GM18511 (cell line): ENCODE results near the gene IFNGR2.
"Not testable (repeated sequence)": the region's sequence is repeated elsewhere in the genome, so short reads cannot be mapped to it uniquely, and the experiment has no call there.

Source experiments
- ATAC-seq: cut with Tn5 transposase; IDR thresholded peaks from one replicate; pipeline ENCODE4 v1.9.1; 2021; ENCODE audit warnings: mild to moderate bottlenecking, moderate library complexity; ENCODE audit not compliant: unreplicated experiment

IFNGR2 gene

GRCh38 chr21:33403128-33403785 lies at the start of gene IFNGR2:
Gene IFNGR2, plus strand, starts transcription at chr21:33403413. Its CDS starts 131 bp downstream, at chr21:33403544.
- peak; percentile 46 for ATAC-seq

GRCh38 chr21:33355355-33355754 lies 47.9 kb upstream of the IFNGR2 start:
- ATAC-seq = no peak

- ATAC-seq = no peak
These were observed 47.2 kb upstream of the IFNGR2 start for GRCh38 chr21:33355996-33356395.

- ATAC-seq = no peak
These were observed 46.0 kb upstream of the IFNGR2 start for GRCh38 chr21:33357177-33357576.

GRCh38 chr21:33359446-33359845 lies 43.8 kb upstream of the IFNGR2 start:
- ATAC-seq = no peak

- ATAC-seq = no peak
These were observed 42.9 kb upstream of the IFNGR2 start for GRCh38 chr21:33360281-33360680.

- peak; percentile 85 for ATAC-seq
These were observed 42.2 kb upstream of the IFNGR2 start for GRCh38 chr21:33360881-33361602.

GRCh38 chr21:33362044-33362555 lies 41.1 kb upstream of the IFNGR2 start:
- ATAC-seq = no peak

GRCh38 chr21:33363911-33364609 lies 39.2 kb upstream of the IFNGR2 start:
- ATAC-seq = not testable (repeated sequence)

- no peak for ATAC-seq
These were observed 38.4 kb upstream of the IFNGR2 start for GRCh38 chr21:33364830-33365229.

- ATAC-seq = no peak
These were observed 35.8 kb upstream of the IFNGR2 start for GRCh38 chr21:33367309-33367973.

- no peak for ATAC-seq
These were observed 35.1 kb upstream of the IFNGR2 start for GRCh38 chr21:33368124-33368523.

GRCh38 chr21:33368576-33368975 lies 34.6 kb upstream of the IFNGR2 start:
- no peak for ATAC-seq

GRCh38 chr21:33369586-33369985 lies 33.6 kb upstream of the IFNGR2 start:
- ATAC-seq = no peak

GRCh38 chr21:33370305-33370704 lies 32.9 kb upstream of the IFNGR2 start:
- no peak for ATAC-seq

- ATAC-seq = no peak
These were observed 31.8 kb upstream of the IFNGR2 start for GRCh38 chr21:33371366-33371765.

- no peak for ATAC-seq
These were observed 30.6 kb upstream of the IFNGR2 start for GRCh38 chr21:33372582-33372981.

- ATAC-seq = no peak
These were observed 29.8 kb upstream of the IFNGR2 start for GRCh38 chr21:33373451-33373850.

- no peak for ATAC-seq
These were observed 29.1 kb upstream of the IFNGR2 start for GRCh38 chr21:33374080-33374449.

- ATAC-seq = peak; percentile 75
These were observed 28.6 kb upstream of the IFNGR2 start for GRCh38 chr21:33374450-33375096.
